ENCODE data around the gene FAM149A. TPM values are rescaled to one million over a fixed set of nuclear protein-coding genes. Genes with fewer than 3 reads are reported as not detected.

FAM149A gene
- total RNA-seq, 3 donors from 2014 or later (not counting 1 experiment from before 2014, with no cell fraction given) = 0.33 TPM; not detected in 2

DNA sequence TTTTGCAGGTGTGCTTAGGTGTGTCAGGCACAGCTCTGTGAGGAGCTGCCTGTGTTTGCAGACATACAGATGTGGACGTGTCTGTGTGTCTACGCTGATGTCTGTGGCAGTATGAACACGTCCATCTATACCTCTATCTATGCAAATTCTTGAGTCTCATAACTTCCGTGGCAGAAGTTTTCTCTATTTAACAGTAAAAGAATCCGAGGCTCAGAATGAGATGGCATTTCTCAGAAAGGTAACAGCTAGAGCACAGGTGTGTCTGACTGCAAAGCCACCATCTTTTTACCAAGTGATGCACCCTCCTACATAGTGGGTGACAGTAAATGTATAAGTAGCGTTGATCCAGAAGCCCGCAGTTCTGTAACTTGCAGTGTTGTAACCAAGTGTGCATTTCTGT, 47.0 kb downstream of the FAM149A start:
- no peak for ATAC-seq
- H3K9me3 Mint-ChIP-seq = no peaks in the 10 kb centered on the region
- no peaks in the 10 kb centered on the region for H3K36me3 Mint-ChIP-seq
- H3K27me3 Mint-ChIP-seq (ENCODE audit: low read depth in 2 of 2) = peaks cover 22 to 54% of the 10 kb centered on the region in 2 donors
- H3K27ac ChIP-seq (ENCODE audit: low read length) = no peak overlapping the region
- 81% methylated on average over 7 of the region's 7 CpGs for WGBS (ENCODE audit: insufficient coverage)
- no peaks in the 10 kb centered on the region for H3K36me3 ChIP-seq (ENCODE audit: control insufficient read depth, insufficient read depth, low read length)
- H3K4me3 ChIP-seq (ENCODE audit: low read length) = no peak overlapping the region
- intact Hi-C loops (cut with micrococcal nuclease) = no loop called here
- no peaks in the 10 kb centered on the region for H3K4me1 Mint-ChIP-seq
- no peak for DNase-seq
- no peaks in the 10 kb centered on the region for H3K9me3 ChIP-seq (ENCODE audit: control insufficient read depth, insufficient read depth, low read length)
- no peak overlapping the region for H3K27ac Mint-ChIP-seq
- TF ChIP-seq, protein P1, sequence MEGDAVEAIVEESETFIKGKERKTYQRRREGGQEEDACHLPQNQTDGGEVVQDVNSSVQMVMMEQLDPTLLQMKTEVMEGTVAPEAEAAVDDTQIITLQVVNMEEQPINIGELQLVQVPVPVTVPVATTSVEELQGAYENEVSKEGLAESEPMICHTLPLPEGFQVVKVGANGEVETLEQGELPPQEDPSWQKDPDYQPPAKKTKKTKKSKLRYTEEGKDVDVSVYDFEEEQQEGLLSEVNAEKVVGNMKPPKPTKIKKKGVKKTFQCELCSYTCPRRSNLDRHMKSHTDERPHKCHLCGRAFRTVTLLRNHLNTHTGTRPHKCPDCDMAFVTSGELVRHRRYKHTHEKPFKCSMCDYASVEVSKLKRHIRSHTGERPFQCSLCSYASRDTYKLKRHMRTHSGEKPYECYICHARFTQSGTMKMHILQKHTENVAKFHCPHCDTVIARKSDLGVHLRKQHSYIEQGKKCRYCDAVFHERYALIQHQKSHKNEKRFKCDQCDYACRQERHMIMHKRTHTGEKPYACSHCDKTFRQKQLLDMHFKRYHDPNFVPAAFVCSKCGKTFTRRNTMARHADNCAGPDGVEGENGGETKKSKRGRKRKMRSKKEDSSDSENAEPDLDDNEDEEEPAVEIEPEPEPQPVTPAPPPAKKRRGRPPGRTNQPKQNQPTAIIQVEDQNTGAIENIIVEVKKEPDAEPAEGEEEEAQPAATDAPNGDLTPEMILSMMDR (IDR thresholded peaks at IDR 0.05) = no peak
- H3K27me3 ChIP-seq (ENCODE audit: control insufficient read depth, insufficient read depth, low read length) = no peaks in the 10 kb centered on the region
- H3K4me1 ChIP-seq (ENCODE audit: control insufficient read depth, insufficient read depth, low read length) = no peaks in the 10 kb centered on the region
- no peak overlapping the region for H3K4me3 Mint-ChIP-seq

DNA sequence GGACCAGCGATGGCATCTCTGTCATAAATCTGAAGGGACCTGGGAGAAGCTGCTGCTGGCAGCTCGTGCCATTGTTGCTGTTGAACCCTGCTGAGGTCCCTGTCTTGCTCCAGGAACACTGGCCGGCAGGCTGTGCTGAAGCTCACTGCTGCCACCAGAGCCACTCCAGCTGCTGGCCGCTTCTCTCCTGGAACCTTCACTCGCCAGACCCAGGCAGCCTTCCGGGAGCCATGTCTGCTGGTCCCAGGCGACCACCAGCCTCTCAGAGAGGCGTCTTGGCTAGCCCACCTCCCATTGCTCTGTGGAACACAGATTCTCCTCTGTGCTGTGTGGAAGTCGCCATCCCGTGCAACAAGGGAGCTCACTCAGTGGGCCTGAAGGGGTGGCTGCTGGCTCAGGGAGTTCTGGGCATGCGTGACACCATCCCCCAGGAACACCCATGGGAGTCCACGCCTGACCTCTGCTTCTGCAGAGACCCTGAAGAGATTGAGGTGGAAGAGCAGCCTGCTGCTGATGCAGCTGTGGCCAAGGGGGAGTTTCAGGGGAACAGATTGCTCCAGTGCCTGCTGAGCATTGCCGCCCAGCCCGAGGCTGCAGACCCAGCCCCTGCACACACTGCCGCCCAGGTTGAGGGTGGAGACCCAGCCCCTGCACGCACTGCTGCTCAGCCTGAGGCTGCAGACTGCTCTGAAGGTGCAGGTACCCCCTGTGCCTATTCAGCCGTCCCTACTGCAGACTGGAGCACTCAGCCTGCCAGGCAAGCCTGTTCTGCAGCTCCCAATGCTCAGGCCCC, 53.7 kb downstream of the FAM149A start:
- intact Hi-C loops (cut with micrococcal nuclease) = no loop called here
- Mint-ChIP-seq H3K4me3 (no peak overlapping the region), H3K4me1 (no peaks in the 10 kb centered on the region), H3K36me3 (no peaks in the 10 kb centered on the region), H3K27me3 (ENCODE audit: low read depth in 2 of 2) (peaks cover 7 to 22% of the 10 kb centered on the region in 2 donors), H3K27ac (no peak overlapping the region), H3K9me3 (no peaks in the 10 kb centered on the region)
- no peaks in the 10 kb centered on the region for H3K4me1 ChIP-seq (ENCODE audit: control insufficient read depth, insufficient read depth, low read length)
- H3K9me3 ChIP-seq (ENCODE audit: control insufficient read depth, insufficient read depth, low read length) = no peaks in the 10 kb centered on the region
- H3K4me3 ChIP-seq (ENCODE audit: low read length) = no peak overlapping the region
- DNase-seq = no peak
- H3K27me3 ChIP-seq (ENCODE audit: control insufficient read depth, insufficient read depth, low read length) = no peaks in the 10 kb centered on the region
- TF ChIP-seq, protein P1 (IDR thresholded peaks at IDR 0.05) = no peak
- ATAC-seq = no peak
- no peak overlapping the region for H3K27ac ChIP-seq (ENCODE audit: low read length)
- no peaks in the 10 kb centered on the region for H3K36me3 ChIP-seq (ENCODE audit: control insufficient read depth, insufficient read depth, low read length)
- WGBS (ENCODE audit: insufficient coverage) = 87% methylated on average over 17 of the region's 17 CpGs

DNA sequence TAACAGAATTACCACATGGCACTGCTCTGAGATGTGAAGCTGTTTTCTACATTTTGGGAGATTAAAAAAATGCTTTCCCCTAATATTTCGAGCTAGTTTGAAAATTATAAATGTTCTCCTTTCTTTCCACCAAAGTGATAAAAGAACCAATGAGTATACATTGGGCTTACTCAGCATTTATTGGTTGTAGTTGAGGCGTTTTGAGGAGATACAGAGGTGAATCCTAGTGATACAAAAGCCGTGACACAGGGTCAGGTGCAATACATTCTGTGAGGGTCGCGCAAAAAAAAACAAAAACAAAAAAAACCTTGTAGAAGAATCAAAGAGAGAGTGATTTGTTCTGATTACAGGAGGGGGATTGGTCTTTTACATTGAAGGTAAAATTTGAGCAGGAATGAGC, 54.5 kb downstream of the FAM149A start:
- DNase-seq (no peak), ATAC-seq (no peak)
- H3K27ac ChIP-seq (ENCODE audit: low read length) = no peak overlapping the region
- H3K27me3 Mint-ChIP-seq (ENCODE audit: low read depth in 2 of 2) = peaks cover 7 to 14% of the 10 kb centered on the region in 2 donors
- no peak overlapping the region for H3K4me3 Mint-ChIP-seq
- H3K36me3 Mint-ChIP-seq = no peaks in the 10 kb centered on the region
- no peaks in the 10 kb centered on the region for H3K9me3 Mint-ChIP-seq
- H3K4me1 ChIP-seq (ENCODE audit: control insufficient read depth, insufficient read depth, low read length) = no peaks in the 10 kb centered on the region
- no peak overlapping the region for H3K27ac Mint-ChIP-seq
- intact Hi-C loops (cut with micrococcal nuclease) = no loop called here
- no peaks in the 10 kb centered on the region for H3K4me1 Mint-ChIP-seq
- H3K9me3 ChIP-seq (ENCODE audit: control insufficient read depth, insufficient read depth, low read length) = no peaks in the 10 kb centered on the region
- 94% methylated on average over 4 of the region's 5 CpGs for WGBS (ENCODE audit: insufficient coverage)
- H3K4me3 ChIP-seq (ENCODE audit: low read length) = no peak overlapping the region
- H3K27me3 ChIP-seq (ENCODE audit: control insufficient read depth, insufficient read depth, low read length) = no peaks in the 10 kb centered on the region
- no peaks in the 10 kb centered on the region for H3K36me3 ChIP-seq (ENCODE audit: control insufficient read depth, insufficient read depth, low read length)
- TF ChIP-seq, protein P1 (IDR thresholded peaks at IDR 0.05) = no peak

GRCh38 chr4:186159613-186160012, 55.1 kb downstream of the FAM149A start:
- DNase-seq (peak in 1 of 2 donors; percentile 12), ATAC-seq (peak in 1 of 3 donors; percentile 26)

More at GRCh38 chr4:186159613-186160012, 55.1 kb downstream of the FAM149A start:
- Histone ChIP-seq H3K9me3 (ENCODE audit: control insufficient read depth, insufficient read depth, low read length) (no peaks in the 10 kb centered on the region), H3K36me3 (ENCODE audit: control insufficient read depth, insufficient read depth, low read length) (no peaks in the 10 kb centered on the region), H3K4me3 (ENCODE audit: low read length) (no peak overlapping the region), H3K4me1 (ENCODE audit: control insufficient read depth, insufficient read depth, low read length) (no peaks in the 10 kb centered on the region), H3K27me3 (ENCODE audit: control insufficient read depth, insufficient read depth, low read length) (no peaks in the 10 kb centered on the region), H3K27ac (ENCODE audit: low read length) (no peak overlapping the region)
- TF ChIP-seq, protein P1 (IDR thresholded peaks at IDR 0.05) = no peak
- Mint-ChIP-seq H3K27me3 (ENCODE audit: low read depth in 2 of 2) (peaks cover 9 to 12% of the 10 kb centered on the region in 2 donors), H3K9me3 (no peaks in the 10 kb centered on the region), H3K27ac (no peak overlapping the region), H3K4me3 (no peak overlapping the region), H3K4me1 (no peaks in the 10 kb centered on the region), H3K36me3 (no peaks in the 10 kb centered on the region)
- 92% methylated on average over 5 of the region's 6 CpGs for WGBS (ENCODE audit: insufficient coverage)
- intact Hi-C loops (cut with micrococcal nuclease) = no loop called here

Data from natural killer cell (primary cell).